ENCODE results near the gene GRID2.

DNA sequence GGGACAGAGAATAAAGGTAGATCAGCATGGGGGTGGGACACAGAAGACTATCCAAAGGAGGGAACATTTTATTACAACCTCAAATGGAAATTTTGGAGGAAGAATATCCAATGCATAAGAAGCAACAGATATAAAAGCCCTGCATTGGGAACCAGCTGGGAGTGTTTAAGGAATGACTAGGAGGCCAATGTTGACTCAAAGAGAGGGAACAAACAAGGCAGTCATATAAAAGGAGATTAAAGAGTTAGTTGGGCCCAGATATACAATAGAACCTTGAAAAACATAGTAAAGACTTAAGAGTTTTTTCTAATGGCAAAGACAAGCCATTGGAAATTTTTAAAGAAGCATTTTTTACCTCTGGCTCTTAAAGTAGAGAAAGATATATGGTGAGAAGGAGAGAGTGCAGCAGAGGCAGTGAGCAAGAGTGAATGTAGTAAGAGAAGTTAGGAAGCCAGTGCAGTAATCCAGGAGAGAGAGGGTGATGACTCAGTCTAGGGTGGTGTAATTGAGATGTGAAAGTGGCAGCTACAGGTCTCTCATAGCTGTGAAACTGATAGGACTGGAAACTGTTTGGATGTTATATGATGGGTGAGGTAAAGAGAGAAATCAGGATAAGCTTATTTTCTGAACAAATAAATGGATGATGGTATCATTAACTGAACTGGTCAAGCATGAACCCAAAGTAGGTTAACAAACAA lies 1342.6 kb downstream of the GRID2 start:
- TF ChIP-seq POLR2AphosphoS5 (IDR thresholded peaks at IDR 0.05; ENCODE audit: insufficient read depth in 1 of 2, low read depth in 1 of 2) (no peak), POLR2A (IDR thresholded peaks at IDR 0.05) (no peak)
